PFSK-1 (cell line): ENCODE measurements around the gene AADACL3.

Experiments used
- POLR2AphosphoS5 ChIP-seq: IDR thresholded peaks from 2 replicates; pipeline ENCODE4 v1.6.1; 2012; ENCODE audit warnings: low read depth, mild to moderate bottlenecking, control low read depth, low read length, moderate library complexity
- REST ChIP-seq, 2 experiments: IDR thresholded peaks; 2 replicates each; pipeline versions ENCODE4 v1.6.1 to v1.8.0; 2011 to 2012; ENCODE audit warnings: low read depth in 2 of 2, low read length in 2 of 2, control low read depth in 1 of 2, inconsistent platforms in 1 of 2, mild to moderate bottlenecking in 1 of 2, moderate library complexity in 1 of 2; ENCODE audit not compliant: insufficient read depth in 1 of 2
- SIN3A ChIP-seq: IDR thresholded peaks from 2 replicates; pipeline ENCODE4 v1.6.1; 2012; ENCODE audit warnings: mild to moderate bottlenecking, low read length, moderate library complexity, borderline replicate concordance; ENCODE audit not compliant: insufficient read depth
- TAF1 ChIP-seq: IDR thresholded peaks from 2 replicates; pipeline ENCODE4 v1.6.1; 2012; ENCODE audit warnings: low read length, control low read depth, borderline replicate concordance; ENCODE audit not compliant: insufficient read depth

GRCh38 chr1:12730156-12730555, 14.2 kb downstream of the AADACL3 start:
- TF ChIP-seq TAF1 (no peak), POLR2AphosphoS5 (no peak), REST (IDR thresholded peaks at IDR 0.05; ENCODE audit: insufficient read depth in 1 of 2, low read depth in 2 of 2, low read length in 2 of 2) (no peak), SIN3A (no peak)
